ENCODE measurements around the gene PRR5.

GRCh38 chr22:44765571-44766285 lies 63.7 kb downstream of the PRR5 start:
- TF ChIP-seq MAX (IDR thresholded peaks at IDR 0.05): no peak
- TF ChIP-seq REST (IDR thresholded peaks at IDR 0.05): no peak
- no peak for TF ChIP-seq SP1 (IDR thresholded peaks at IDR 0.05)
- TF ChIP-seq CTCF (IDR thresholded peaks at IDR 0.05; ENCODE audit: low read depth, low read length, missing input control): no peak
- no peak for TF ChIP-seq HNF4G (IDR thresholded peaks at IDR 0.05)
- TF ChIP-seq ATF3 (IDR thresholded peaks at IDR 0.05): no peak
- no peak for TF ChIP-seq ZBTB33 (IDR thresholded peaks at IDR 0.05)
- no peak for TF ChIP-seq RAD21 (IDR thresholded peaks at IDR 0.05)
- no peak for TF ChIP-seq GABPA (IDR thresholded peaks at IDR 0.05 in 1 of 2, conservative IDR thresholded peaks at IDR 0.05 in 1 of 2)
- TF ChIP-seq NR2F2 (IDR thresholded peaks at IDR 0.05): no peak
- no peak for TF ChIP-seq TAF1 (conservative IDR thresholded peaks at IDR 0.05)
- no peak for TF ChIP-seq FOXA1 (IDR thresholded peaks at IDR 0.05)
- no peak for TF ChIP-seq YY1 (IDR thresholded peaks at IDR 0.05)
- no peak for TF ChIP-seq JUND (IDR thresholded peaks at IDR 0.05)
